GM19238 (cell line): ENCODE data around the gene GSPT1.
"Not testable (repeated sequence)": the region's sequence is repeated elsewhere in the genome, so short reads cannot be mapped to it uniquely, and the experiment has no call there.

Source experiments
- DNase-seq: peaks from one replicate; pipeline ENCODE4 v3.0.0; 2011; ENCODE audit warnings: low spot score; ENCODE audit not compliant: insufficient read length

The GSPT1 gene

GRCh38 chr16:11915644-11916523, at the start of gene GSPT1:
TSS of gene GSPT1 (minus strand) at chr16:11915956. CDS start at chr16:11915720, 236 bp downstream.
- peak; percentile 96 for DNase-seq

- DNase-seq: peak; percentile 57
Observed at GRCh38 chr16:11964761-11965551, 49.2 kb upstream of the GSPT1 start, which contains the start of gene TNFRSF17. TSS of gene TNFRSF17 (plus strand) at chr16:11965210. CDS start at chr16:11965325, 115 bp downstream.

GRCh38 chr16:11963706-11964105, 48.0 kb upstream of the GSPT1 start:
- no peak for DNase-seq

DNA sequence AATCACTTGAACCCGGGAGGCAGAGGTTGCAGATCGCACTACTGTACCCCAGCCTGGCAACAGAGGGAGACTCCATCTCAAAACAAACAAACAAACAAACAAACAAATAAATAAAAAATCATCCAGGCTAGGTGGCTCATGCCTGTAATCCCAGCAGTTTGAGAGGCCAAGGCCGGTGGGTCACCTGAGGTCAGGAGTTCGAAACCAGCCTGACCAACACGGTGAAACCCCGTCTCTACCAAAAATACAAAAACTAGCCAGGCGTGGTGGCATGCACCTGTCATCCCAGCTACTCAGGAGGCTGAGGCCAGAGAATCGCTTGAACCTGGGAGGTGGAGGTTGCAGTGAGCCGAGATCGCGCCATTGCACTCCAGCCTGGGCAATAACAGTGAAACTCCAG, 47.2 kb upstream of the GSPT1 start:
- DNase-seq: not testable (repeated sequence)

DNA sequence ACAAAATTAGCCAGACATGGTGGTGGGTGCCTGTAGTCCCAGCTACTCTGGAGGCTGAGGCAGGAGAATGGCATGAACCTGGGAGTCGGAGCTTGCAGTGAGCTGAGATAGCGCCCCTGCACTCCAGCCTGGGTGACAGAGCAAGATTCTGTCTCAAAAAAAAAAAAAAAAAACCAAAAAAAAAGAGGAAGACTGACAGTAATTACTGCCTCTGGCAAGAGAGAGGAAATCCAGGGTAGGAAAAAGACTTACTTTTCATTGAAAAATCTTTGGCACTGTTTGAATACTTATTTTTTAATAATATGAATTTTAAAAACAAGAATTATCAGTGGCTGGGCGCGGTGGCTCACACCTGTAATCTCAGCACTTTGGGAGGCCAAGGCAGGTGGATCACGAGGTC, 46.7 kb upstream of the GSPT1 start:
- not testable (repeated sequence) for DNase-seq

DNA sequence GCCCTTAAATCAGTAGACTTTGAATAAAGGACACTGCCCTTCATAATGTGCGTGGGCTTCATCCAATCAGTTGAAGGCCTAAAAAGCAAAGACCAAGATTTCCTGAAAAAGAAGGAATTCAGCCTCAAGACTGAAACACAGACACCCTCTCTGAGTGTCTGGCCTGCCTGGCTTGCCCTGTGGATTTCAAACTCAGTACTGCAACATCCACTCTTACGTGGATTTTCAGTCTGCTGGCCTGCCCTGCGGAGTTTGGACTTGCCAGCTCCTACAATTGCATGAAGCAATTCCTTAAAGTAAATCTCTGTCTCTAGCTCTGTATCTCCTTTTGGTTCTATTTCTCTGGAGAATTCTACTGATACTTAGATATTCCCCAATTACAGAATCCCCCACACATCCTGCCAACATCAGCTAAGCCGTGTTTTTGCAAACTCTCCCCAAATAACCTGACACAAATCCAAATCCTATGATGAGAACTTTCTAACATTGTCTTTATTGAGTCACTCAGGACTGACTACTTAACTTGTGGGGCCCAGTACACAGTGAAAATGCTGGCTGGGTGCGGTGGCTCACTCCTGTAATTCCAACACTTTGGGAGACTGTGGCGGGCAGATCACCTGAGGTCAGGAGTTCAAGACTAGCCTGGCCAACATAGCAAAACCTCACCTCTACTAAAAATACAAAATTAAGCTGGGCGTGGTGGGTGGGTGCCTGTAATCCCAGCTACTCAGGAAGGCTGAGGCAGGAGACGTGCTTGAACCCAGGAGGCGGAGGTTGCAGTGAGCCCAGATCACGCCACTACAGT, 42.0 kb upstream of the GSPT1 start:
- DNase-seq: no peak

- no peak for DNase-seq
Observed at GRCh38 chr16:11956558-11956957, 40.8 kb upstream of the GSPT1 start.

GRCh38 chr16:11955713-11956123, 40.0 kb upstream of the GSPT1 start:
- DNase-seq: no peak

DNA sequence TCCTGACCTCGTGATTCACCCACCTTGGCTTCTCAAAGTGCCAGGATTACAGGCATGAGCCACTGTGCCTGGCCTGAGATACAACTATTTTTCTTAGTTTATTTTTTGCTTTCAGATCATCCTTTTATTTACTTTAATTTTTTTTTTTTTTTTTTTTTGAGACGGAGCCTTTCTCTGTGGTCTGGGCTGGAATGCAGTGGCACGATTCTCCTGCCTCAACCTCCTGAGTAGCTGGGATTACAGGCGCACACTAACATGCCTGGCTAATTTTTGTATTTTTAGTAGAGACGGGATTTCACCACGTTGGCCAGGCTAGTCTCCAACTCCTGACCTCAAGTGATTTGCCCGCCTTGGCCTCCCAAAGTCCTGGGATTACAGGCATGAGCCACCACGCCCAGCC, 37.8 kb upstream of the GSPT1 start:
- DNase-seq: not testable (repeated sequence)

DNA sequence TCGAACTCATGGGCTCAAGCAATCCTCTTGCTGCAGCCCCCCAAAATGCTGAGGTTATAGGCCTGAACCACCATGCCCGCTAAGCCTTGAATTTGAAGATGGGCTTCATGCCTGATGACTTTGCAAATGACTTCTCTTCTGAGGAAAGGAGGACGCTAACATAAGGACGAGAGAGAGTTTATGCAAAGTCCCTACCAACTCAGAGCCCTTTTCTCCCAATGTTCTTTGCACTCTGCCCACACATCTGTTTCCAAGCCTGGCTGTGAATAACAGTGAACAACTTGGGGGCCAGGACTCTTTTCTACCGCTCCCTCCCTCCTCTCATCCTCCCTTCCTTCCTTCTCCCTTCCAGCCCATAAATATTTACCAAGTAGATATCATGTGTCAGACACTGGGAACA, 34.6 kb upstream of the GSPT1 start:
- DNase-seq: no peak

GRCh38 chr16:11949527-11949926, 33.8 kb upstream of the GSPT1 start:
- peak; percentile 53 for DNase-seq

DNA sequence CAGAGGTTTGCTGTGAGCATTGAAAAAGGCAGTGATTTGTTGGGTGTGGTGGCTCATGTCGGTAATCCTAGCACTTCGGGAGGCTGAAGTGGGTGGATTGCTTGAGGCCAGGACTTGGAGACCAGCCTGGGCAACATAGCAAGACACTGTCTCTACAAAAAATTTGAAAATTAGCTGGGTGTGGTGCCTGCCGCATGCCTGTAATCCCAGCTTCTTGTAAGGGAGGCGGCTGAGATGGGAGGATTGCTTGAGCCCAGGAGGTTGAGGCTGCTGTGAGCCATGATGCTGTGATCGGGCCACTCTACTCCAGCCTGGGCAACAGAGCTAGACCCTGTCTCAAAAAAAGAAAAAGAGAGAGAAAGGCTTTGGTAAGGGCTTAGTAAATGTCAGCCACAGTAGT, 33.1 kb upstream of the GSPT1 start:
- no peak for DNase-seq

GRCh38 chr16:11946433-11946832, 30.7 kb upstream of the GSPT1 start:
- DNase-seq: no peak

- DNase-seq: not testable (repeated sequence)
Observed at GRCh38 chr16:11941945-11942344, 26.2 kb upstream of the GSPT1 start, which contains the start of gene NPIPB2. TSS of gene NPIPB2 (minus strand) at chr16:11942045. CDS start at chr16:11942045, 0 bp downstream.

DNA sequence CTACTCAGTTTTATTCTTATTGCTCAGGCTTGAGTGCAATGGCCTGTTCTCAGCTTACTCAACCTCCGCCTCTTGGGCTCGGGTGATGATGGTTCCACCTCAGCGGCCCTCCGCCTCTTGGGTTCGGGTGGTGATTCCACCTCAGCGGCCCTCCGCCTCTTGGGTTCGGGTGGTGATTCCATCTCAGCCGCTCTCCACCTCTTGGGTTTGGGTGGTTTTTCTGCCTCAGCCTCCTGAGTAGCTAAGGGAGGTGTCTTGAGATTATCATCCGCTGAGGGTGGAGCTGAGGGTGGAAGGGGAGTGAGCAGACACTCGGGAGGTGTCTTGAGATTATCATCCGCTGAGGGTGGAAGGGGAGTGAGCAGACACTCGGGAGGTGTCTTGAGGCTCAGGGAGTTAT, 11.6 kb upstream of the GSPT1 start:
- not testable (repeated sequence) for DNase-seq

GRCh38 chr16:11924046-11924445, 8.3 kb upstream of the GSPT1 start:
- not testable (repeated sequence) for DNase-seq

DNA sequence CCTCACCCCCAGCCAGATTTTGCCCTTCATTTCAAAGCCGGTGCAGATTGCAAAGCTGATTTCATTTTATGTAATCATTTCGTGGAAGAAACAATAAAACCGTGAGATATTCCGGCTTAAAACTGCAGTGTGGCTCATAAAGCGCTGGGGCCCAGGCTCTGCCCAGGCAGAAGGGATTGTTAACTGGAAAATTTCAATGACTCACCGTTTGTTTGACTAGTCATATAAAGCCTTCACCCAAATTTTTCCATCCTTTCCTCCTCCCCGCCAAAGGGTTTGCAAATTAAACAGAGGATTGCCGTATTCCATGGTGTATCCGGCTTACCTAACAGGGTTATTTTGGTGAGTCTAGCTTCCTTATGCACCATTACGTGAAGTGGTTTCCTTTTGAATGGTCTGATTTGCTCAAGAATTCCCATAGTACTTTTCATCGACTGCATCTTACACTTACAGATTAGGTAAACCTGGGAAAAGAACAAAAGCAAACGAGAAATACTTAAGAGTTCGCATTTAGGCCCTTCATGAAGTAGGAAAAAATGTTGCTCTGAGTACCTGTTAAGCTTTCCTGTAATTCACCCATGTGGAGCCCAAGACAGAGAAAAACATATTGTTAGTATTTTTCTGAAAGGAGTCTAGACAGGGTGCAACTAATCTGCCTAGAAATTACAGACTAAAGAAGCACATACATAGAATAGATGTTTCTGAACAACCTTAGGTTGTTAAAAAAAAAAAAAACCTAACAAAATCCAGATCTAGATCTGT, 949 bp upstream of the GSPT1 start:
- no peak for DNase-seq

- peak; percentile 48 for DNase-seq
Observed at GRCh38 chr16:11915114-11915643, 577 bp downstream of the GSPT1 start.

- DNase-seq: peak; percentile 34
Observed at GRCh38 chr16:11914210-11915113, 1.3 kb downstream of the GSPT1 start.
